ENCODE results near the gene PARD3B. TPM values are rescaled to one million over a fixed set of nuclear protein-coding genes. Genes with fewer than 3 reads are reported as not detected.

Gene PARD3B
- total RNA-seq, 1 donor from 2014 or later, result 29.7 TPM

GRCh38 chr2:205543937-205544702 lies 998.8 kb downstream of the PARD3B start:
- Mint-ChIP-seq H3K36me3 (ENCODE audit: insufficient read depth) (no peaks in the 10 kb centered on the region), H3K9me3 (ENCODE audit: low read depth) (no peaks in the 10 kb centered on the region), H3K27me3 (no peaks in the 10 kb centered on the region), H3K27ac (no peak overlapping the region), H3K4me1 (ENCODE audit: low read depth) (peaks cover 10% of the 10 kb centered on the region), H3K4me3 (ENCODE audit: low read depth) (no peak overlapping the region)
- TF ChIP-seq CTCF (IDR thresholded peaks at IDR 0.05; ENCODE audit: unreplicated experiment), result no peak
- DNase-seq (ENCODE audit: low spot score, unreplicated experiment), result no peak

GRCh38 chr2:205545971-205546816 lies 1000.9 kb downstream of the PARD3B start:
- Mint-ChIP-seq H3K36me3 (ENCODE audit: insufficient read depth) (no peaks in the 10 kb centered on the region), H3K27ac (no peak overlapping the region), H3K4me1 (ENCODE audit: low read depth) (peaks cover 10% of the 10 kb centered on the region), H3K4me3 (ENCODE audit: low read depth) (no peak overlapping the region), H3K27me3 (no peaks in the 10 kb centered on the region), H3K9me3 (ENCODE audit: low read depth) (no peaks in the 10 kb centered on the region)
- no peak for TF ChIP-seq CTCF (IDR thresholded peaks at IDR 0.05; ENCODE audit: unreplicated experiment)
- no peak for DNase-seq (ENCODE audit: low spot score, unreplicated experiment)

GRCh38 chr2:205555566-205556230 lies 1010.4 kb downstream of the PARD3B start:
- DNase-seq (ENCODE audit: low spot score, unreplicated experiment), result no peak
- Mint-ChIP-seq H3K36me3 (ENCODE audit: insufficient read depth) (peaks cover 3% of the 10 kb centered on the region), H3K27ac (peak overlapping the region; percentile 19), H3K4me1 (ENCODE audit: low read depth) (peaks cover 12% of the 10 kb centered on the region), H3K9me3 (ENCODE audit: low read depth) (peaks cover 3% of the 10 kb centered on the region), H3K27me3 (no peaks in the 10 kb centered on the region), H3K4me3 (ENCODE audit: low read depth) (no peak overlapping the region)
- no peak for TF ChIP-seq CTCF (IDR thresholded peaks at IDR 0.05; ENCODE audit: unreplicated experiment)

GRCh38 chr2:205556357-205556756 lies 1011.1 kb downstream of the PARD3B start:
- DNase-seq (ENCODE audit: low spot score, unreplicated experiment), result no peak
- H3K9me3 Mint-ChIP-seq (ENCODE audit: low read depth), result peaks cover 3% of the 10 kb centered on the region
- TF ChIP-seq CTCF (IDR thresholded peaks at IDR 0.05; ENCODE audit: unreplicated experiment), result no peak
- H3K36me3 Mint-ChIP-seq (ENCODE audit: insufficient read depth), result peaks cover 3% of the 10 kb centered on the region
- no peak overlapping the region for H3K27ac Mint-ChIP-seq
- no peaks in the 10 kb centered on the region for H3K27me3 Mint-ChIP-seq
- H3K4me1 Mint-ChIP-seq (ENCODE audit: low read depth), result peaks cover 12% of the 10 kb centered on the region
- H3K4me3 Mint-ChIP-seq (ENCODE audit: low read depth), result no peak overlapping the region

Data from progenitor cell of endocrine pancreas (in vitro differentiated cells).